HFFc6 (cell line): ENCODE measurements around the gene ATP8B2. TPM values are rescaled to one million over a fixed set of nuclear protein-coding genes. Genes with fewer than 3 reads are reported as not detected.
"Not testable (repeated sequence)": the region's sequence is repeated elsewhere in the genome, so short reads cannot be mapped to it uniquely, and the experiment has no call there.

Experiments
- DNase-seq: peaks from one replicate; pipeline ENCODE4 v3.0.0-alpha.2; 2018
- H3K27ac Mint-ChIP-seq: 2 replicates; pipeline ENCODE4 v1.8.0; 2020; ENCODE audit warnings: mild to moderate bottlenecking, mixed read lengths
- H3K27me3 Mint-ChIP-seq: 2 replicates; pipeline ENCODE4 v1.8.0; 2021; ENCODE audit warnings: mild to moderate bottlenecking, moderate library complexity, mixed read lengths; ENCODE audit not compliant: insufficient read depth
- H3K36me3 Mint-ChIP-seq: 2 replicates; pipeline ENCODE4 v1.8.0; 2021; ENCODE audit warnings: low read depth, mixed read lengths
- H3K4me1 Mint-ChIP-seq: 2 replicates; pipeline ENCODE4 v1.8.0; 2020; ENCODE audit warnings: low read depth, mixed read lengths
- H3K4me3 Mint-ChIP-seq: 2 replicates; pipeline ENCODE4 v1.8.0; 2020; ENCODE audit warnings: mild to moderate bottlenecking, moderate library complexity, mixed read lengths
- H3K9me3 Mint-ChIP-seq: 2 replicates; pipeline ENCODE4 v1.8.0; 2020; ENCODE audit warnings: mild to moderate bottlenecking, mixed read lengths
- total RNA-seq, 6 experiments: library from RNA; stranded (reverse); fragmentation: NEBNext Ultra II Directional; extraction: Animal tissue kit (Norgen Biotek cat#: 25700); gene quantifications; 2 replicates in 1 of 6; 3 replicates in 5 of 6; pipeline ENCODE4 v1.2.3, GENCODE V29; 2021
- TF ChIP-seq, protein P1 (sequence below): fragments of 200-600 bp; sonication (generic); IDR thresholded peaks from 2 replicates; pipeline ENCODE4 v1.5.0; 2021; ENCODE audit warnings: antibody characterized with exemption, mild to moderate bottlenecking

ATP8B2 gene
- total RNA-seq, 6 experiments from 2014 or later, result 91.3 to 119 (median 107) TPM

- no peaks in the 10 kb centered on the region for H3K36me3 Mint-ChIP-seq
- no peak overlapping the region for H3K27ac Mint-ChIP-seq
- peaks cover 44% of the 10 kb centered on the region for H3K27me3 Mint-ChIP-seq
- TF ChIP-seq, protein P1, sequence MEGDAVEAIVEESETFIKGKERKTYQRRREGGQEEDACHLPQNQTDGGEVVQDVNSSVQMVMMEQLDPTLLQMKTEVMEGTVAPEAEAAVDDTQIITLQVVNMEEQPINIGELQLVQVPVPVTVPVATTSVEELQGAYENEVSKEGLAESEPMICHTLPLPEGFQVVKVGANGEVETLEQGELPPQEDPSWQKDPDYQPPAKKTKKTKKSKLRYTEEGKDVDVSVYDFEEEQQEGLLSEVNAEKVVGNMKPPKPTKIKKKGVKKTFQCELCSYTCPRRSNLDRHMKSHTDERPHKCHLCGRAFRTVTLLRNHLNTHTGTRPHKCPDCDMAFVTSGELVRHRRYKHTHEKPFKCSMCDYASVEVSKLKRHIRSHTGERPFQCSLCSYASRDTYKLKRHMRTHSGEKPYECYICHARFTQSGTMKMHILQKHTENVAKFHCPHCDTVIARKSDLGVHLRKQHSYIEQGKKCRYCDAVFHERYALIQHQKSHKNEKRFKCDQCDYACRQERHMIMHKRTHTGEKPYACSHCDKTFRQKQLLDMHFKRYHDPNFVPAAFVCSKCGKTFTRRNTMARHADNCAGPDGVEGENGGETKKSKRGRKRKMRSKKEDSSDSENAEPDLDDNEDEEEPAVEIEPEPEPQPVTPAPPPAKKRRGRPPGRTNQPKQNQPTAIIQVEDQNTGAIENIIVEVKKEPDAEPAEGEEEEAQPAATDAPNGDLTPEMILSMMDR, result no peak
- no peak overlapping the region for H3K4me3 Mint-ChIP-seq
- no peak for DNase-seq
- H3K4me1 Mint-ChIP-seq, result peaks cover 2% of the 10 kb centered on the region
- no peaks in the 10 kb centered on the region for H3K9me3 Mint-ChIP-seq
These were observed 12.3 kb upstream of the ATP8B2 start for GRCh38 chr1:154313066-154313356.

GRCh38 chr1:154314226-154314625, 11.1 kb upstream of the ATP8B2 start:
- H3K4me3 Mint-ChIP-seq, H3K9me3 Mint-ChIP-seq, H3K27ac Mint-ChIP-seq, DNase-seq, H3K4me1 Mint-ChIP-seq, H3K36me3 Mint-ChIP-seq: not testable (repeated sequence)
- peaks cover 42% of the 10 kb centered on the region for H3K27me3 Mint-ChIP-seq

DNA sequence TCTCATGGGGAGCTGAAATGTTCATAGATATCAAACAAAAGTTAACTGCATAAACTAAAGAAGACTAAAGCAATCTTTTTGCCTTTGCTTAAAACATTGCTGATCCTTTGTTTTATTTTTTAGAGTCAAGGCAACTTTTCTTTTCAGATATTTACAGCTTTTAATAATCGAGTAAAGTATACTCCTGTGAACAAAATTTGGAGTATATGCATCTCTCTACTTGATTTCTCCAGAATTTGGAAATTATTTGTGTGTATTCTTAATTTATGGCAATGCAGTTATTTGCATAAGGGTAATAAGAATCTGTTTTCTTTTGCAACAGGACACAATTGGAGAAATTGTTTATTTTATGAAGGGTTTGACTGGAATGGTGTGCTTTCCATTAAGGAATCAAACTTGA, 8.6 kb upstream of the ATP8B2 start:
- Mint-ChIP-seq H3K27ac (no peak overlapping the region), H3K27me3 (peaks cover 35% of the 10 kb centered on the region), H3K4me3 (no peak overlapping the region), H3K36me3 (no peaks in the 10 kb centered on the region), H3K4me1 (peaks cover 7% of the 10 kb centered on the region), H3K9me3 (no peaks in the 10 kb centered on the region)
- DNase-seq, result no peak
- TF ChIP-seq, protein P1, result no peak

DNA sequence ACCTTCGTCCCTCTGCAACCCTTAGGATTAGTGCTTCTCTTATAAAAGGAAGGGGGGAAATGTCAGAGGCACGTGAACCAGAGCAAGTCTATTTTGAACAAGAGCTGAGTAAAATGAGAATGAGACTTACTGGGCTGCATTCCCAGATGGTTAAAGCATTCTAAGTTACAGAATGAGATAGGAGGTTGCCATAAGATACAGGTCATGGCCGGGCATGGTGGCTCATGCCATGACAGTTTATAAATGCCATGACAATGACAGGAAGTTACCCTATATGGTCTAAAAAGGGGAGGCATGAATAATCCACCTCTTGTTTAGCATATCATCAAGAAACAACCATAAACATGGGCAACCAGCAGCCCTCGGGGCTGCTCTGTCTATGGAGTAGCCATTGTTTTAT, 6.9 kb upstream of the ATP8B2 start:
- no peak overlapping the region for H3K27ac Mint-ChIP-seq
- no peaks in the 10 kb centered on the region for H3K9me3 Mint-ChIP-seq
- H3K36me3 Mint-ChIP-seq, result no peaks in the 10 kb centered on the region
- H3K4me3 Mint-ChIP-seq, result no peak overlapping the region
- TF ChIP-seq, protein P1, result no peak
- peaks cover 7% of the 10 kb centered on the region for H3K4me1 Mint-ChIP-seq
- peaks cover 41% of the 10 kb centered on the region for H3K27me3 Mint-ChIP-seq
- no peak for DNase-seq

- H3K9me3 Mint-ChIP-seq, result no peaks in the 10 kb centered on the region
- no peak within 1 kb of the TSS for H3K4me3 Mint-ChIP-seq
- no peak for DNase-seq
- H3K27ac Mint-ChIP-seq, result no peak within 1 kb of the TSS
- TF ChIP-seq, protein P1, result no peak
- peaks cover 7% of the 10 kb centered on the region for H3K4me1 Mint-ChIP-seq
- H3K27me3 Mint-ChIP-seq, result peaks cover 25% of the 10 kb centered on the region
- no peaks in the 10 kb centered on the region for H3K36me3 Mint-ChIP-seq
These were observed 4.3 kb upstream of the ATP8B2 start, which contains the start of gene AQP10 for GRCh38 chr1:154320882-154321608. Gene AQP10 (plus strand): TSS chr1:154321093. CDS start chr1:154321156, 63 bp downstream.

DNA sequence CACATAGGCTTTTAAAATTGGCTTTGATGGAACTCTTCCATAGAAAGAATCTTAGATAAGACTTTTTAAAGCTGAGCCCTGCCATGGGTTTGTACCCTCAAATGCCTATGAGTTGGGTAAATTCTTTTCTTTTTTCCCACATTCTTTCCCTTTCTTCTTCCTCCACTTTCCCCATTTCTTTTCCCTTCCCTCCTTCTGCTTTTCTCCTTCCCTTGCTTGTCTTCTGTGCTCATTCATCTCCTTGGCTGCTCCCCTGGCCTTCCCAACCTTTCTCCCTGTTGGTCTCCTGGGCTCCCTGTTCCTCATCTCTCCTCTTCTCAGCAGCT, 3.8 kb upstream of the ATP8B2 start:
- not testable (repeated sequence) for H3K36me3 Mint-ChIP-seq, DNase-seq, H3K27ac Mint-ChIP-seq, H3K9me3 Mint-ChIP-seq, H3K4me1 Mint-ChIP-seq, H3K4me3 Mint-ChIP-seq
- peaks cover 25% of the 10 kb centered on the region for H3K27me3 Mint-ChIP-seq

DNA sequence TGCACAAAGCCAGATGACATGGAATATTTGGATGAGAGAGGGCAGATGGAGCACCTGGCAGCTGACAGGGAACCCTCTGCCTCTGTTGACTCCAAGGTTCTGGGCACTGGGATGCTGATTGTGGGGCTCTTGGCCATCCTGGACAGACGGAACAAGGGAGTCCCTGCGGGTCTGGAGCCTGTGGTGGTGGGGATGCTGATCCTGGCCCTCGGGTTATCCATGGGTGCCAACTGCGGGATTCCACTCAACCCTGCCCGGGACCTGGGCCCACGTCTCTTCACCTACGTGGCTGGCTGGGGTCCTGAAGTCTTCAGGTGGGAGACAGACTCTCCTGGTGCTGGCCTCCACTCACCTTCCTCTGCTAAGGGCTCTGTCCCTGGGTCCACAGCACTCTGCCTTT, 1.8 kb upstream of the ATP8B2 start:
- DNase-seq, result no peak
- no peak overlapping the region for H3K27ac Mint-ChIP-seq
- H3K4me1 Mint-ChIP-seq, result peaks cover 22% of the 10 kb centered on the region
- no peaks in the 10 kb centered on the region for H3K36me3 Mint-ChIP-seq
- no peaks in the 10 kb centered on the region for H3K9me3 Mint-ChIP-seq
- peaks cover 23% of the 10 kb centered on the region for H3K27me3 Mint-ChIP-seq
- H3K4me3 Mint-ChIP-seq, result no peak overlapping the region
- TF ChIP-seq, protein P1, result no peak
